HepG2 (cell line): Measurements from ENCODE around the gene MFSD6. TPM values are rescaled to one million over a fixed set of nuclear protein-coding genes. Genes with fewer than 3 reads are reported as not detected.

Experiments
- ATAC-seq: fragments of 200-7000 bp; cut with Tn5 transposase; 3 replicates; pipeline ENCODE4 v1.9.1; 2020; ENCODE audit warnings: mild to moderate bottlenecking, moderate library complexity
- BruUV-seq: library from RNA; stranded (reverse); fragments of 400-500 nt; replicated peaks from 2 replicates; lab custom pipeline; 2021; lab: Mats Ljungman, UMichigan
- CTCF ChIA-PET: fragments of 300-600 bp; formaldehyde crosslinking; extraction: SDS; loops from one replicate; lab custom pipeline; 2021; ENCODE audit warnings: low total read pairs, inconsistent platforms, low intra/inter-chr PET ratio; lab: Yijun Ruan, JAX
- POLR2A ChIA-PET: fragments of 350-600 bp; sonication (Branson Sonifier 250); formaldehyde crosslinking; loops from one replicate; lab custom pipeline; 2020; ENCODE audit warnings: antibody characterized with exemption, inconsistent platforms; lab: Yijun Ruan, JAX
- DNase-seq: peaks from one replicate; pipeline ENCODE4 v3.0.0-alpha.2; 2015; ENCODE audit warnings: low spot score
- FAIRE-seq: peaks from 3 replicates; lab custom pipeline; 2011; peaks lifted over from hg19 to GRCh38; lab: Jason Lieb, UNC
- H2AFZ ChIP-seq: one replicate; pipeline ENCODE4 v1.6.1; 2011; ENCODE audit warnings: low read length, inconsistent platforms
- H3K27ac ChIP-seq: fragments of 300-600 bp; 3 replicates; pipeline ENCODE4 v1.8.0; 2011; ENCODE audit warnings: mixed run types, mild to moderate bottlenecking, mixed read lengths, low read length, inconsistent platforms; ENCODE audit not compliant: insufficient read depth; ENCODE audit errors: extremely low read length
- H3K27me3 ChIP-seq, 2 experiments: fragments of 200-600 bp in 1 of 2; 2 replicates in 1 of 2; 3 replicates in 1 of 2; pipeline versions ENCODE4 v1.6.0 to v1.8.0; 2011; ENCODE audit warnings: low read length in 2 of 2, mild to moderate bottlenecking in 2 of 2, moderate library complexity in 2 of 2, inconsistent platforms in 1 of 2; ENCODE audit not compliant: insufficient read depth in 2 of 2, control insufficient read depth in 1 of 2
- H3K36me3 ChIP-seq, 2 experiments: fragments of 200-600 bp in 1 of 2; replicated peaks in 1 of 2; 2 replicates in 1 of 2; 3 replicates in 1 of 2; pipeline versions ENCODE4 v1.5.1 to v1.8.0; 2011; ENCODE audit warnings: low read length in 2 of 2, inconsistent platforms in 1 of 2; ENCODE audit not compliant: insufficient read depth in 2 of 2, control insufficient read depth in 1 of 2
- H3K4me1 ChIP-seq: 2 replicates; pipeline ENCODE4 v1.5.1; 2012; ENCODE audit warnings: low read length, inconsistent platforms; ENCODE audit not compliant: insufficient read depth
- H3K4me2 ChIP-seq: 2 replicates; pipeline ENCODE4 v1.6.0; 2011; ENCODE audit warnings: low read depth, low read length, inconsistent platforms
- H3K4me3 ChIP-seq, 3 experiments: fragments of 200-600 bp in 1 of 3; sonication (generic), shearing (Covaris generic) in 1 of 3; replicated peaks in 1 of 3; 2 replicates each; pipeline ENCODE4 v1.5.1; 2011 to 2016; ENCODE audit warnings: low read length in 3 of 3, inconsistent platforms in 2 of 3, low read depth in 2 of 3, mild to moderate bottlenecking in 2 of 3, control low read depth in 1 of 3, mixed read lengths in 1 of 3; ENCODE audit not compliant: insufficient read depth in 1 of 3
- H3K79me2 ChIP-seq: one replicate; pipeline ENCODE4 v1.6.1; 2011; ENCODE audit warnings: low read length, inconsistent platforms; ENCODE audit not compliant: insufficient read depth
- H3K9ac ChIP-seq: 2 replicates; pipeline ENCODE4 v1.6.0; 2011; ENCODE audit warnings: mild to moderate bottlenecking, low read depth, low read length, inconsistent platforms; ENCODE audit not compliant: insufficient read depth
- H3K9me3 ChIP-seq: 2 replicates; pipeline ENCODE4 v1.5.1; 2012; ENCODE audit warnings: mild to moderate bottlenecking, low read length
- H4K20me1 ChIP-seq: 2 replicates; pipeline ENCODE4 v1.6.0; 2011; ENCODE audit warnings: inconsistent platforms, mild to moderate bottlenecking, low read length, moderate library complexity; ENCODE audit not compliant: insufficient read depth
- CEBPB ChIP-seq: IDR thresholded peaks from 2 replicates; pipeline ENCODE4 v1.6.1; 2011; ENCODE audit warnings: low read depth, low read length, improper control_type of control experiment, borderline replicate concordance
- WGBS: methylation state at CpG from one replicate; pipeline ENCODE4 v1.1.6; 2017; ENCODE audit warnings: low lambda C conversion rate; 5-methylcytosine and 5-hydroxymethylcytosine counted together
- in situ Hi-C: cut with HindIII; loops from 2 replicates; pipeline ENCODE4 v1.10.0; 2017; ENCODE audit warnings: low pct_unique_long_range_greater_than_20kb; ENCODE audit not compliant: extremely low pct_ligation_motif_present
- intact Hi-C: fragments of 100-400 bp; cut with micrococcal nuclease; formaldehyde crosslinking; loops from one replicate; pipeline ENCODE4 v1.10.0; 2022; ENCODE audit not compliant: unreplicated experiment
- polyA plus RNA-seq, 8 experiments: library from polyadenylated mRNA; depleted of rRNA in 3 of 8; stranded (reverse) in 7 of 8; unstranded in 1 of 8; fragments of >200 nt; fragmentation: Illumina TruSeq in 4 of 8; extraction: Trizol in 4 of 8; gene quantifications; 2 replicates each; pipeline versions ENCODE4 v1.2.1 to v1.2.3, GENCODE V29; 2011 to 2016; ENCODE audit warnings: low read depth in 4 of 8, missing spikeins in 1 of 8, mixed read lengths in 1 of 8; ENCODE audit not compliant: insufficient read depth in 1 of 8
- total RNA-seq, 5 experiments: library from RNA; depleted of rRNA; stranded (reverse); fragments of >200 nt; fragmentation: Illumina TruSeq; extraction: Trizol; gene quantifications; 2 replicates each; pipeline ENCODE4 v1.2.3, GENCODE V29; 2016; ENCODE audit warnings: low read depth in 1 of 5
- TF ChIP-seq, protein P1 (sequence below): sonication (generic); formaldehyde crosslinking; IDR thresholded peaks from 2 replicates; pipeline ENCODE4 v1.5.0; 2020; ENCODE audit warnings: mild to moderate bottlenecking, missing genetic modification reagents, borderline replicate concordance

The MFSD6 gene
- total and polyA plus RNA-seq, 2 of the 13 experiments (the other 11 are each of a cell fraction or from before 2014, with no cell fraction given) = 0.92 to 1.4 TPM

DNA sequence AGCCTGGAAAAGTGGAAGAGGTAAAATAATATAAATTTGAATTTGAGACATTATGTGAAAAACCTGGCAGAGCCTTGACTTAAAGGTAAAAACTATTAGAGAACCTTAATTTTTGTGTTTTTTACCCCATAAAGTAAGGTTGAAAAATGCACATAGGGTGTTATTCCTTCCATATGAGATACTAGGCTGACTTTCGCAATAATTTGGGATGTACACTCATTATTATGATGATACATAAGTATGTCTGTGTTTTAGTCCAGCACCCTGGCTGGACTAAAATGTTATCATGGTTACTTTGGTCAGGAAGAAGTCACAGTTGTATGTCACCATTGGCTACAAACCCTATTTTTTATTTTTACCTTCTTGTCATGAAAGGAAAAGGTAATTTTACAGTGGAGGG lies 106.5 kb downstream of the MFSD6 start:
- no peak overlapping the region for H3K9ac ChIP-seq
- no peak overlapping the region for H2AFZ ChIP-seq
- H3K27me3 ChIP-seq = no peaks in the 10 kb centered on the region
- TF ChIP-seq, protein P1, sequence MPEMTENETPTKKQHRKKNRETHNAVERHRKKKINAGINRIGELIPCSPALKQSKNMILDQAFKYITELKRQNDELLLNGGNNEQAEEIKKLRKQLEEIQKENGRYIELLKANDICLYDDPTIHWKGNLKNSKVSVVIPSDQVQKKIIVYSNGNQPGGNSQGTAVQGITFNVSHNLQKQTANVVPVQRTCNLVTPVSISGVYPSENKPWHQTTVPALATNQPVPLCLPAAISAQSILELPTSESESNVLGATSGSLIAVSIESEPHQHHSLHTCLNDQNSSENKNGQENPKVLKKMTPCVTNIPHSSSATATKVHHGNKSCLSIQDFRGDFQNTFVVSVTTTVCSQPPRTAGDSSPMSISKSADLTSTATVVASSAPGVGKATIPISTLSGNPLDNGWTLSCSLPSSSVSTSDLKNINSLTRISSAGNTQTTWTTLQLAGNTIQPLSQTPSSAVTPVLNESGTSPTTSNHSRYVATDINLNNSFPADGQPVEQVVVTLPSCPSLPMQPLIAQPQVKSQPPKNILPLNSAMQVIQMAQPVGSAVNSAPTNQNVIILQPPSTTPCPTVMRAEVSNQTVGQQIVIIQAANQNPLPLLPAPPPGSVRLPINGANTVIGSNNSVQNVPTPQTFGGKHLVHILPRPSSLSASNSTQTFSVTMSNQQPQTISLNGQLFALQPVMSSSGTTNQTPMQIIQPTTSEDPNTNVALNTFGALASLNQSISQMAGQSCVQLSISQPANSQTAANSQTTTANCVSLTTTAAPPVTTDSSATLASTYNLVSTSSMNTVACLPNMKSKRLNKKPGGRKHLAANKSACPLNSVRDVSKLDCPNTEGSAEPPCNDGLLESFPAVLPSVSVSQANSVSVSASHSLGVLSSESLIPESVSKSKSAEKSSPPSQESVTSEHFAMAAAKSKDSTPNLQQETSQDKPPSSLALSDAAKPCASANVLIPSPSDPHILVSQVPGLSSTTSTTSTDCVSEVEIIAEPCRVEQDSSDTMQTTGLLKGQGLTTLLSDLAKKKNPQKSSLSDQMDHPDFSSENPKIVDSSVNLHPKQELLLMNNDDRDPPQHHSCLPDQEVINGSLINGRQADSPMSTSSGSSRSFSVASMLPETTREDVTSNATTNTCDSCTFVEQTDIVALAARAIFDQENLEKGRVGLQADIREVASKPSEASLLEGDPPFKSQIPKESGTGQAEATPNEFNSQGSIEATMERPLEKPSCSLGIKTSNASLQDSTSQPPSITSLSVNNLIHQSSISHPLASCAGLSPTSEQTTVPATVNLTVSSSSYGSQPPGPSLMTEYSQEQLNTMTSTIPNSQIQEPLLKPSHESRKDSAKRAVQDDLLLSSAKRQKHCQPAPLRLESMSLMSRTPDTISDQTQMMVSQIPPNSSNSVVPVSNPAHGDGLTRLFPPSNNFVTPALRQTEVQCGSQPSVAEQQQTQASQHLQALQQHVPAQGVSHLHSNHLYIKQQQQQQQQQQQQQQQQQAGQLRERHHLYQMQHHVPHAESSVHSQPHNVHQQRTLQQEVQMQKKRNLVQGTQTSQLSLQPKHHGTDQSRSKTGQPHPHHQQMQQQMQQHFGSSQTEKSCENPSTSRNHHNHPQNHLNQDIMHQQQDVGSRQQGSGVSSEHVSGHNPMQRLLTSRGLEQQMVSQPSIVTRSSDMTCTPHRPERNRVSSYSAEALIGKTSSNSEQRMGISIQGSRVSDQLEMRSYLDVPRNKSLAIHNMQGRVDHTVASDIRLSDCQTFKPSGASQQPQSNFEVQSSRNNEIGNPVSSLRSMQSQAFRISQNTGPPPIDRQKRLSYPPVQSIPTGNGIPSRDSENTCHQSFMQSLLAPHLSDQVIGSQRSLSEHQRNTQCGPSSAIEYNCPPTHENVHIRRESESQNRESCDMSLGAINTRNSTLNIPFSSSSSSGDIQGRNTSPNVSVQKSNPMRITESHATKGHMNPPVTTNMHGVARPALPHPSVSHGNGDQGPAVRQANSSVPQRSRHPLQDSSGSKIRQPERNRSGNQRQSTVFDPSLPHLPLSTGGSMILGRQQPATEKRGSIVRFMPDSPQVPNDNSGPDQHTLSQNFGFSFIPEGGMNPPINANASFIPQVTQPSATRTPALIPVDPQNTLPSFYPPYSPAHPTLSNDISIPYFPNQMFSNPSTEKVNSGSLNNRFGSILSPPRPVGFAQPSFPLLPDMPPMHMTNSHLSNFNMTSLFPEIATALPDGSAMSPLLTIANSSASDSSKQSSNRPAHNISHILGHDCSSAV (CRISPR knock-in tag) = no peak
- TF ChIP-seq CEBPB = peak; percentile 69
- POLR2A ChIA-PET = no interaction called here
- DNase-seq = no peak
- H3K4me1 ChIP-seq = no peaks in the 10 kb centered on the region
- no peak overlapping the region for H3K27ac ChIP-seq
- no peak for ATAC-seq
- no peaks in the 10 kb centered on the region for H4K20me1 ChIP-seq
- 97% methylated on average over 1 of the region's 1 CpG for WGBS
- no peak overlapping the region for H3K4me3 ChIP-seq
- no TSS peak for BruUV-seq
- no peak for FAIRE-seq
- peaks cover 1 to 5% of the 10 kb centered on the region in 2 experiments; a peak in 2 of 5 replicates for H3K36me3 ChIP-seq
- in situ Hi-C loops = loop anchor here (10.0 to 25.0 kb wide), 2 partner anchors 177 to 430 kb away; partner anchors contain the start of gene INPP1
- no peak overlapping the region for H3K4me2 ChIP-seq
- intact Hi-C loops = loop anchor here (5.0 kb wide), 2 partner anchors 172 to 332 kb away; partner anchors contain the start of gene INPP1
- CTCF ChIA-PET = no interaction called here
- no peaks in the 10 kb centered on the region for H3K9me3 ChIP-seq
- H3K79me2 ChIP-seq = no peaks in the 10 kb centered on the region
